GM13976 (cell line): ENCODE results near the gene USHBP1.
"Not testable (repeated sequence)": the region's sequence is repeated elsewhere in the genome, so short reads cannot be mapped to it uniquely, and the experiment has no call there.

Experiments
- DNase-seq: peaks from one replicate; pipeline ENCODE4 v3.0.0; 2012; ENCODE audit warnings: low spot score
- in situ Hi-C: fragments of 300-500 bp; cut with MboI; formaldehyde crosslinking; loops from one replicate; pipeline ENCODE4 v1.12.0; 2022; ENCODE audit warnings: low sequenced_read_pairs, mixed read lengths, inconsistent platforms; ENCODE audit not compliant: unreplicated experiment
- TF ChIP-seq, protein P1 (sequence below): IDR thresholded peaks from 2 replicates; pipeline ENCODE4 v1.5.1; 2012; ENCODE audit warnings: borderline replicate concordance, mild to moderate bottlenecking; ENCODE audit not compliant: insufficient read depth; ENCODE audit errors: extremely low read depth, missing control alignments, control extremely low read depth

Gene USHBP1

DNA sequence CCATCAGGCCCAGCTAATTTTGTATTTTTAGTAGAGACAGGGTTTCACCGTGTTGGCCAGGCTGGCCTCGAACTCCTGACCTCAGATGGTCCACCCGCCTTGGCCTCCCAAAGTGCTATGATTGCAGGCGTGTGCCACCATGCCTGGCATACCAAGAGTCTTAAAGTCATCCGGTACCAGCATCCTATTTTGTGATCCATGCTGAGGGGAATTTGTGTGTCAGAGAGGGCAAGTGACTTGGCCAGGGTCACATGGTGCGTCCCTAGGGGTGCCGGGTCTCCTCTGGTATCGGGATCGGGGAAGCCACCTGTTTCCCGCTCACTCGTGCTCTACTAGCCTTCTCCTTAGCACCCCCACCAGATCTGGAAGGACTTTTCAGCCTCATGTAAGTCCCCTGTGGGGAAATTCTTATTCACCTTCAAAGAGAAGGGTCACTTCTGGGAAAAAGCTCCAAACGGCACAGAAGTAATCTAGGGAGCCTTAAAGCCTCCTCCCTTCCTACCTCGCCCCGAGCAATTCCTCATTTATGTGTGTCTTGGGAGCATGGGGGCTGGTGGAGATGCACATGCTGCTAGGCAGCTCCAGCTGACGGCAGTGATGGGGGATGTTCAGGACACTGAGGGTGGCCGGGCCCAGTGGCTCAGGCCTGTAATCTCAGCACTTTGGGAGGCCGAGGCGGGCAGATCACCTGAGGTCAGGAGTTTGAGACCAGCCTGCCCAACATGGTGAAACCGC, 11.1 kb upstream of the USHBP1 start:
- TF ChIP-seq, protein P1, sequence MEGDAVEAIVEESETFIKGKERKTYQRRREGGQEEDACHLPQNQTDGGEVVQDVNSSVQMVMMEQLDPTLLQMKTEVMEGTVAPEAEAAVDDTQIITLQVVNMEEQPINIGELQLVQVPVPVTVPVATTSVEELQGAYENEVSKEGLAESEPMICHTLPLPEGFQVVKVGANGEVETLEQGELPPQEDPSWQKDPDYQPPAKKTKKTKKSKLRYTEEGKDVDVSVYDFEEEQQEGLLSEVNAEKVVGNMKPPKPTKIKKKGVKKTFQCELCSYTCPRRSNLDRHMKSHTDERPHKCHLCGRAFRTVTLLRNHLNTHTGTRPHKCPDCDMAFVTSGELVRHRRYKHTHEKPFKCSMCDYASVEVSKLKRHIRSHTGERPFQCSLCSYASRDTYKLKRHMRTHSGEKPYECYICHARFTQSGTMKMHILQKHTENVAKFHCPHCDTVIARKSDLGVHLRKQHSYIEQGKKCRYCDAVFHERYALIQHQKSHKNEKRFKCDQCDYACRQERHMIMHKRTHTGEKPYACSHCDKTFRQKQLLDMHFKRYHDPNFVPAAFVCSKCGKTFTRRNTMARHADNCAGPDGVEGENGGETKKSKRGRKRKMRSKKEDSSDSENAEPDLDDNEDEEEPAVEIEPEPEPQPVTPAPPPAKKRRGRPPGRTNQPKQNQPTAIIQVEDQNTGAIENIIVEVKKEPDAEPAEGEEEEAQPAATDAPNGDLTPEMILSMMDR: no peak
- DNase-seq: no peak
- in situ Hi-C loops: no loop called here

DNA sequence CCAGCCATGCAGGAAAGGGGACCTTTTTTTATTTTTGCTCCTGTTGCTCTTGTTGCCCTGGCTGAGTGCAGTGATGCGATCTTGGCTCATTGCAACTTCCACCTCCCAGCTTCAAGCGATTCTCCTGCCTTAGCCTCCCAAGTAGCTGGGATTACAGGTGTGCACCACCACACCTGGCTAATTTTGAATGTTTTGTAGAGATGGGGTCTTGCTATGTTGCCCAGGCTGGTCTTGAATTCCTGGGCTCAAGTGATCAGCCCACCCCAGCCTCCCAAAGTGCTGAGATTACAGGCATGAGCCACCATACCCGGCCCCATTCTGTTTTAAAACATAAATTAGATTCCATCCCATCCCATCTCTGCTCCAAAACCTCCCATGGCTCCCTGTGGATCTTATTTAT, 10.3 kb upstream of the USHBP1 start:
- DNase-seq, in situ Hi-C loops: not testable (repeated sequence)

DNA sequence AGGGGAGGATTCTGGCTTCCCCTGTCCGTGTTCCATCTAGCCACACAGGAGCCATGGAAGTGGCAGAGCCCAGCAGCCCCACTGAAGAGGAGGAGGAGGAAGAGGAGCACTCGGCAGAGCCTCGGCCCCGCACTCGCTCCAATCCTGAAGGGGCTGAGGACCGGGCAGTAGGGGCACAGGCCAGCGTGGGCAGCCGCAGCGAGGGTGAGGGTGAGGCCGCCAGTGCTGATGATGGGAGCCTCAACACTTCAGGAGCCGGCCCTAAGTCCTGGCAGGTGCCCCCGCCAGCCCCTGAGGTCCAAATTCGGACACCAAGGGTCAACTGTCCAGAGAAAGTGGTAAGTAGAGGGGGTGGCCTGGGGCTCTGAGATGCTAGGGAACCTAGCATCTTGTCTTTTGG, 4.2 kb upstream of the USHBP1 start:
- in situ Hi-C loops: no loop called here
- TF ChIP-seq, protein P1: no peak

DNA sequence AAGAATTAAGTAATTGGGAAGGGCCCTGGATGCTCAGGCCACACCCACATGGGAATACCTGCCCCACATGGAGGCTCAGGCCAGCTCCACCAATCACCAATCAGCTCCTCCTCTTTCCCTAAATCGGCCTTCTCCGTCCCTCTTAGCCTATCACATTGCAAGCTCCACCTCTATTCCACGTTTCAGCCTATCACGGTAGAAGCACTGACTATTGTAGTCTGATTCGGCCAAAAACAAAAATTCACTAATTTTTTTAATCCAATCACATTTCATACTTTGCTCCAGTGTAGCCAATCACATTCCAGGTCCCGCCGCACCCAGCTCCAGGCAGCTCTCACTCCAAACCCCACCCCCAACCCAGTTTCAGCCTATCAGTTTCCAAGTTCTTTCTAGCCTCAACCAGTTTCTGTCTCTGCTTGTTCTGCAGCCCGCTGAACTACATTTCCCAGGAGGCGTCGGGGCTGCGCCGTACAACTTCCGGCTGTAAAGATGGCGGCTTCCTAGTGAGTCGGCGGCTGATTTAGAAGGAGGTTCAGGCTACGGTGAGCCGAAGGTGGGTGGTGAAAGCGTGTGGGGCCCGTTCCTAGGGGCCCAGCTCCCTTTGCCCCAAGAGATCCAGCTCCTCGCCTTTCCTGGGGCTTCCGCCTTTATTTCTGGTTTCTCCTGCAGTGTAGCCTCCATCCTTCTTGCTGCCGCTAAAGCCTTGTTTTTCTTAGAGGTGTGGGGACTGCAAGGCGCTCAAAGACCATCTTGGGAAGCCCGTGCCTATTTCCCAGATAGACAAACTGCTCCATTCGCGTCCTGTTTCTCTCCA, 2.6 kb upstream of the USHBP1 start, which contains the start of gene BABAM1:
BABAM1 (plus strand) TSS at position 469 of the 814 bp plus-strand sequence. CDS start 1,364 bp downstream, outside the sequence.
- in situ Hi-C loops: no loop called here
- TF ChIP-seq, protein P1: no peak
- peak; percentile 97 for DNase-seq

More for the DNA sequence above, 4.2 kb upstream of the USHBP1 start:
- DNase-seq: no peak

- no peak for DNase-seq
- in situ Hi-C loops: no loop called here
These were observed 2.0 kb upstream of the USHBP1 start for GRCh38 chr19:17266589-17266974.

DNA sequence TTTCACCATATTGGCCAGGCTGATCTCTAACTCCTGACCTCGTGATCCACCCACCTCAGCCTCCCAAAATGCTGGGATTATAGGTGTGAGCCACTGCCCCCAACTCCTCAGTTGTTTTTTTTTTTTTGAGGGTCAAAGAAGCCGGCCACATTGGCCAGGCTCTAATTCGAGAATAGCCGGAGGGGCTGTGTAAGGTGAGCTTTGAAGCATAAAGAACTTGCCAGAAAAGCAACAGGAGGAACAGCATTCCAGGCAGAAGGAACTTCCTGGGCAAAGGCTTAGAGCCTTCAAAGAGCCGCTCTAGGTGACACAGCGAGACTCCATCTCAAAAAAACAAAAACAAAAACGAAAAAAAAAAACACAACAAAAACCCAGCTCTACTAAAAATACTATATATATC, 1.5 kb upstream of the USHBP1 start:
- no peak for DNase-seq
- TF ChIP-seq, protein P1: no peak
- in situ Hi-C loops: no loop called here

More at GRCh38 chr19:17266589-17266974, 2.0 kb upstream of the USHBP1 start:
- TF ChIP-seq, protein P1: no peak

- DNase-seq: no peak
- TF ChIP-seq, protein P1: no peak
- in situ Hi-C loops: no loop called here
These were observed 569 bp downstream of the USHBP1 start for GRCh38 chr19:17263712-17264640.
